ENCODE results near the gene SRPRA. TPM values are rescaled to one million over a fixed set of nuclear protein-coding genes. Genes with fewer than 3 reads are reported as not detected.

Gene SRPRA

GRCh38 chr11:126216526-126217305 lies 52.0 kb downstream of the SRPRA start:
- H3K4me3 ChIP-seq (ENCODE audit: low read length): no peak overlapping the region
- H3K79me2 ChIP-seq (ENCODE audit: control insufficient read depth, insufficient read depth, low read length): peaks cover 54% of the 10 kb centered on the region
- H4K8ac ChIP-seq (ENCODE audit: low read depth, low read length): no peak overlapping the region
- H3K27me3 ChIP-seq (ENCODE audit: insufficient read depth, low read length, poor library complexity): no peaks in the 10 kb centered on the region
- H3K4me1 ChIP-seq (ENCODE audit: control insufficient read depth, low read depth, low read length): no peaks in the 10 kb centered on the region
- no peak overlapping the region for H3K18ac ChIP-seq (ENCODE audit: low read length)
- H3K4me2 ChIP-seq (ENCODE audit: low read length): no peak overlapping the region
- no peak overlapping the region for H3K27ac ChIP-seq (ENCODE audit: low read depth, low read length)
- H2BK5ac ChIP-seq (ENCODE audit: low read length): no peak overlapping the region
- H2BK120ac ChIP-seq (ENCODE audit: low read depth, low read length): no peak overlapping the region
- H3K56ac ChIP-seq (ENCODE audit: low read length): no peak overlapping the region
- no peak overlapping the region for H4K5ac ChIP-seq (ENCODE audit: low read length)
- DNase-seq: no peak
- H2AK5ac ChIP-seq (ENCODE audit: low read length): no peak overlapping the region
- no peak overlapping the region for H2BK15ac ChIP-seq (replicated peaks; ENCODE audit: low read depth)
- H3K79me1 ChIP-seq (ENCODE audit: low read length): peaks cover 23% of the 10 kb centered on the region
- no peak overlapping the region for H3K23ac ChIP-seq (ENCODE audit: low read length)
- H3K36me3 ChIP-seq (ENCODE audit: control insufficient read depth, insufficient read depth, low read length): no peaks in the 10 kb centered on the region
- no peak overlapping the region for H3K4ac ChIP-seq (ENCODE audit: low read depth, low read length)
- no peak overlapping the region for H3K9ac ChIP-seq (ENCODE audit: low read length)
- no CpG with 5 or more reads among the region's 6 CpGs for WGBS (ENCODE audit: extremely low coverage, insufficient coverage, low lambda C conversion rate)

- no peaks in the 10 kb centered on the region for H3K27me3 ChIP-seq (ENCODE audit: insufficient read depth, low read length, poor library complexity)
- H4K8ac ChIP-seq (ENCODE audit: low read depth, low read length): no peak overlapping the region
- no peak for DNase-seq
- H3K4me1 ChIP-seq (ENCODE audit: control insufficient read depth, low read depth, low read length): no peaks in the 10 kb centered on the region
- no peak overlapping the region for H3K9ac ChIP-seq (ENCODE audit: low read length)
- no peak overlapping the region for H3K4me3 ChIP-seq (ENCODE audit: low read length)
- H2AK5ac ChIP-seq (ENCODE audit: low read length): no peak overlapping the region
- no CpG with 5 or more reads among the region's 6 CpGs for WGBS (ENCODE audit: extremely low coverage, insufficient coverage, low lambda C conversion rate)
- H3K79me2 ChIP-seq (ENCODE audit: control insufficient read depth, insufficient read depth, low read length): peaks cover 53% of the 10 kb centered on the region
- no peak overlapping the region for H3K4me2 ChIP-seq (ENCODE audit: low read length)
- no peak overlapping the region for H3K18ac ChIP-seq (ENCODE audit: low read length)
- H2BK5ac ChIP-seq (ENCODE audit: low read length): no peak overlapping the region
- H3K36me3 ChIP-seq (ENCODE audit: control insufficient read depth, insufficient read depth, low read length): no peaks in the 10 kb centered on the region
- no peak overlapping the region for H4K5ac ChIP-seq (ENCODE audit: low read length)
- H3K4ac ChIP-seq (ENCODE audit: low read depth, low read length): no peak overlapping the region
- no peak overlapping the region for H3K23ac ChIP-seq (ENCODE audit: low read length)
- H2BK120ac ChIP-seq (ENCODE audit: low read depth, low read length): no peak overlapping the region
- peaks cover 21% of the 10 kb centered on the region for H3K79me1 ChIP-seq (ENCODE audit: low read length)
- H3K56ac ChIP-seq (ENCODE audit: low read length): no peak overlapping the region
- H2BK15ac ChIP-seq (replicated peaks; ENCODE audit: low read depth): no peak overlapping the region
- no peak overlapping the region for H3K27ac ChIP-seq (ENCODE audit: low read depth, low read length)
Measured at GRCh38 chr11:126214841-126215240, 53.9 kb downstream of the SRPRA start.

GRCh38 chr11:126214441-126214840 lies 54.3 kb downstream of the SRPRA start:
- no peak overlapping the region for H3K23ac ChIP-seq (ENCODE audit: low read length)
- H3K27me3 ChIP-seq (ENCODE audit: insufficient read depth, low read length, poor library complexity): no peaks in the 10 kb centered on the region
- no peak overlapping the region for H2BK15ac ChIP-seq (replicated peaks; ENCODE audit: low read depth)
- no peak for DNase-seq
- no CpG with 5 or more reads among the region's 2 CpGs for WGBS (ENCODE audit: extremely low coverage, insufficient coverage, low lambda C conversion rate)
- no peak overlapping the region for H3K9ac ChIP-seq (ENCODE audit: low read length)
- H4K8ac ChIP-seq (ENCODE audit: low read depth, low read length): no peak overlapping the region
- no peak overlapping the region for H2AK5ac ChIP-seq (ENCODE audit: low read length)
- no peak overlapping the region for H3K27ac ChIP-seq (ENCODE audit: low read depth, low read length)
- no peak overlapping the region for H3K18ac ChIP-seq (ENCODE audit: low read length)
- no peak overlapping the region for H4K5ac ChIP-seq (ENCODE audit: low read length)
- H3K4me2 ChIP-seq (ENCODE audit: low read length): no peak overlapping the region
- H3K79me1 ChIP-seq (ENCODE audit: low read length): peaks cover 19% of the 10 kb centered on the region
- H3K79me2 ChIP-seq (ENCODE audit: control insufficient read depth, insufficient read depth, low read length): peaks cover 51% of the 10 kb centered on the region
- no peak overlapping the region for H3K4ac ChIP-seq (ENCODE audit: low read depth, low read length)
- no peaks in the 10 kb centered on the region for H3K4me1 ChIP-seq (ENCODE audit: control insufficient read depth, low read depth, low read length)
- no peak overlapping the region for H3K56ac ChIP-seq (ENCODE audit: low read length)
- no peaks in the 10 kb centered on the region for H3K36me3 ChIP-seq (ENCODE audit: control insufficient read depth, insufficient read depth, low read length)
- no peak overlapping the region for H2BK120ac ChIP-seq (ENCODE audit: low read depth, low read length)
- no peak overlapping the region for H3K4me3 ChIP-seq (ENCODE audit: low read length)
- H2BK5ac ChIP-seq (ENCODE audit: low read length): no peak overlapping the region

Small RNA genes within 50 kb of the gene (small RNA-seq; reads per million reads assigned to genes)
- not detected for gene RN7SL351P (ENCODE audit: insufficient read depth)
- gene RNU4-86P (ENCODE audit: insufficient read depth): not detected

Measured in mesendoderm (in vitro differentiated cells).